Neural cell (in vitro differentiated cells): ENCODE data around the gene BLOC1S3. TPM values are rescaled to one million over a fixed set of nuclear protein-coding genes. Genes with fewer than 3 reads are reported as not detected.

Source experiments
- H2AFZ ChIP-seq: fragments of 200-600, 300-800 bp; sonication (generic), shearing (Covaris generic); 2 replicates; pipeline ENCODE4 v1.6.0; 2014; ENCODE audit warnings: low read depth, mild to moderate bottlenecking, antibody characterized with exemption, low read length, moderate library complexity
- H3F3A ChIP-seq: fragments of 200-600 bp; shearing (Covaris generic); 2 replicates; pipeline ENCODE4 v1.6.1; 2016; ENCODE audit warnings: mild to moderate bottlenecking, moderate library complexity, mixed read lengths, antibody characterized with exemption, low read length; ENCODE audit not compliant: insufficient read depth, poor library complexity, severe bottlenecking
- H3K27ac ChIP-seq: fragments of 200-600, 300-800 bp; sonication (generic), shearing (Covaris generic); 2 replicates; pipeline ENCODE4 v1.5.1; 2014; ENCODE audit warnings: mild to moderate bottlenecking, low read length, moderate library complexity
- H3K27me3 ChIP-seq: fragments of 300-800, 200-600 bp; sonication (generic), shearing (Covaris generic); 2 replicates; pipeline ENCODE4 v1.6.0; 2014; ENCODE audit warnings: mild to moderate bottlenecking, low read depth, low read length, moderate library complexity; ENCODE audit not compliant: insufficient read depth
- H3K36me3 ChIP-seq: fragments of 300-800, 200-600 bp; sonication (generic), shearing (Covaris generic); 2 replicates; pipeline ENCODE4 v1.5.1; 2014; ENCODE audit warnings: mild to moderate bottlenecking, antibody characterized with exemption, low read length, moderate library complexity; ENCODE audit not compliant: insufficient read depth
- H3K4me2 ChIP-seq: fragments of 300-800, 200-600 bp; sonication (generic), shearing (Covaris generic); 2 replicates; pipeline ENCODE4 v1.6.0; 2014; ENCODE audit warnings: mild to moderate bottlenecking, low read length
- H3K4me3 ChIP-seq: fragments of 300-800, 200-600 bp; sonication (generic), shearing (Covaris generic); 2 replicates; pipeline ENCODE4 v1.5.1; 2014; ENCODE audit warnings: mild to moderate bottlenecking, low read length, moderate library complexity
- H3K79me2 ChIP-seq: fragments of 200-600 bp; shearing (Covaris generic); replicated peaks from 2 replicates; pipeline ENCODE4 v1.6.0; 2014; ENCODE audit warnings: mild to moderate bottlenecking, low read length, moderate library complexity; ENCODE audit not compliant: insufficient read depth
- H3K9ac ChIP-seq: fragments of 300-800, 200-600 bp; sonication (generic), shearing (Covaris generic); 2 replicates; pipeline ENCODE4 v1.6.1; 2016; ENCODE audit warnings: mild to moderate bottlenecking, low read length, mixed read lengths
- H3K9me2 ChIP-seq: fragments of 200-600 bp; shearing (Covaris generic); 2 replicates; pipeline ENCODE4 v1.6.1; 2016; ENCODE audit warnings: mild to moderate bottlenecking, low read length, mixed read lengths; ENCODE audit not compliant: insufficient read depth
- H3K9me3 ChIP-seq: fragments of 200-600, 300-800 bp; sonication (generic), shearing (Covaris generic); 2 replicates; pipeline ENCODE4 v1.6.1; 2016; ENCODE audit warnings: mild to moderate bottlenecking, mixed run types, low read length, moderate library complexity, mixed read lengths
- H4K20me1 ChIP-seq: fragments of 200-600 bp; shearing (Covaris generic); 2 replicates; pipeline ENCODE4 v1.6.1; 2016; ENCODE audit warnings: mild to moderate bottlenecking, mixed run types; ENCODE audit not compliant: insufficient read depth
- CTCF ChIP-seq: fragments of 450-650 bp; IDR thresholded peaks from 2 replicates; pipeline ENCODE4 v1.5.1; 2014; ENCODE audit warnings: antibody characterized with exemption, mild to moderate bottlenecking, moderate library complexity; ENCODE audit not compliant: poor library complexity, severe bottlenecking
- EP300 ChIP-seq: fragments of 450-650 bp; conservative IDR thresholded peaks from 2 replicates; pipeline ENCODE4 v1.6.1; 2014; ENCODE audit warnings: antibody characterized with exemption, mild to moderate bottlenecking, moderate library complexity; ENCODE audit not compliant: poor library complexity, severe bottlenecking
- EZH2 ChIP-seq: fragments of 200-600, 300-800 bp; shearing (Covaris generic), sonication (generic); IDR thresholded peaks from 2 replicates; pipeline ENCODE4 v1.6.1; 2014; ENCODE audit warnings: antibody characterized with exemption, low read length, borderline replicate concordance, mild to moderate bottlenecking; ENCODE audit not compliant: insufficient read depth, poor library complexity, severe bottlenecking
- MXI1 ChIP-seq: fragments of 450-650 bp; conservative IDR thresholded peaks from 2 replicates; pipeline ENCODE4 v1.6.1; 2014; ENCODE audit warnings: antibody characterized with exemption, mild to moderate bottlenecking; ENCODE audit not compliant: poor library complexity, severe bottlenecking
- POLR2AphosphoS5 ChIP-seq: IDR thresholded peaks from 2 replicates; pipeline ENCODE4 v1.6.1; 2012
- RAD21 ChIP-seq: fragments of 450-650 bp; conservative IDR thresholded peaks from 2 replicates; pipeline ENCODE4 v1.6.1; 2014; ENCODE audit warnings: antibody characterized with exemption, mild to moderate bottlenecking, moderate library complexity
- REST ChIP-seq: IDR thresholded peaks from 2 replicates; pipeline ENCODE4 v1.6.1; 2012; ENCODE audit warnings: borderline replicate concordance
- SMC3 ChIP-seq: fragments of 450-650 bp; conservative IDR thresholded peaks from 2 replicates; pipeline ENCODE4 v1.6.1; 2014; ENCODE audit warnings: antibody characterized with exemption, mild to moderate bottlenecking, moderate library complexity; ENCODE audit not compliant: poor library complexity
- TAF1 ChIP-seq: IDR thresholded peaks from 2 replicates; pipeline ENCODE4 v1.6.1; 2012; ENCODE audit warnings: low read depth
- polyA plus RNA-seq: library from polyadenylated mRNA; depleted of rRNA; stranded (reverse); fragments of >200 nt; gene quantifications from 2 replicates; pipeline ENCODE4 v1.2.3, GENCODE V29; 2014

Gene BLOC1S3
- polyA plus RNA-seq, 1 donor from 2014 or later, result 1.8 TPM

- Histone ChIP-seq H3K36me3 (no peaks in the 10 kb centered on the region), H3K79me2 (no peaks in the 10 kb centered on the region), H3K9me2 (no peaks in the 10 kb centered on the region), H4K20me1 (no peaks in the 10 kb centered on the region), H2AFZ (no peak overlapping the region), H3K27ac (no peak overlapping the region), H3F3A (no peaks in the 10 kb centered on the region), H3K9ac (no peak overlapping the region), H3K9me3 (no peaks in the 10 kb centered on the region), H3K4me2 (no peak overlapping the region), H3K4me3 (no peak overlapping the region), H3K27me3 (peaks cover 68% of the 10 kb centered on the region)
- no peak for TF ChIP-seq EZH2
- TF ChIP-seq POLR2AphosphoS5, result no peak
- no peak for TF ChIP-seq EP300
- no peak for TF ChIP-seq TAF1
- no peak for TF ChIP-seq MXI1
- no peak for TF ChIP-seq REST
- no peak for TF ChIP-seq RAD21
- no peak for TF ChIP-seq SMC3
- no peak for TF ChIP-seq CTCF
These were observed 39.8 kb downstream of the BLOC1S3 start for GRCh38 chr19:45218426-45218825.

GRCh38 chr19:45218911-45219743 lies 40.5 kb downstream of the BLOC1S3 start:
- Histone ChIP-seq H4K20me1 (no peaks in the 10 kb centered on the region), H3K36me3 (no peaks in the 10 kb centered on the region), H3K79me2 (no peaks in the 10 kb centered on the region), H3K4me3 (no peak overlapping the region), H3K27ac (no peak overlapping the region), H3F3A (no peaks in the 10 kb centered on the region), H3K4me2 (no peak overlapping the region), H3K9me2 (no peaks in the 10 kb centered on the region), H3K27me3 (peaks cover 64% of the 10 kb centered on the region), H3K9me3 (no peaks in the 10 kb centered on the region), H3K9ac (no peak overlapping the region), H2AFZ (no peak overlapping the region)
- no peak for TF ChIP-seq EP300
- no peak for TF ChIP-seq REST
- TF ChIP-seq CTCF, result no peak
- TF ChIP-seq SMC3, result no peak
- TF ChIP-seq RAD21, result no peak
- no peak for TF ChIP-seq MXI1
- no peak for TF ChIP-seq EZH2
- TF ChIP-seq TAF1, result no peak
- no peak for TF ChIP-seq POLR2AphosphoS5
